Spleen (tissue), 11 donors: ENCODE measurements around the gene TCF7L1. TPM values are rescaled to one million over a fixed set of nuclear protein-coding genes. Genes with fewer than 3 reads are reported as not detected.
"Not testable (repeated sequence)": the region's sequence is repeated elsewhere in the genome, so short reads cannot be mapped to it uniquely, and the experiment has no call there.

Source experiments
- DNase-seq: peaks from one replicate; pipeline ENCODE4 v3.0.0-alpha.2; 2020
- H3K27ac ChIP-seq, 8 donors: fragments of 200-600 bp; sonication (generic) in 7 of 8; 1 replicate in 4 of 8; 2 replicates in 4 of 8; pipeline versions ENCODE4 v1.5.0 to v1.8.0; 2016 to 2021; ENCODE audit warnings: inconsistent platforms in 4 of 8, mild to moderate bottlenecking in 4 of 8, moderate library complexity in 1 of 8
- H3K27me3 ChIP-seq, 7 donors: fragments of 200-600 bp; sonication (generic) in 6 of 7; replicated peaks in 1 of 7; 1 replicate in 4 of 7; 2 replicates in 3 of 7; pipeline versions ENCODE4 v1.5.0 to v1.8.0; 2016 to 2021; ENCODE audit warnings: inconsistent platforms in 3 of 7, mild to moderate bottlenecking in 1 of 7
- H3K36me3 ChIP-seq, 6 donors: fragments of 200-600 bp; sonication (generic) in 5 of 6; 1 replicate in 4 of 6; 2 replicates in 2 of 6; pipeline versions ENCODE4 v1.5.0 to v1.8.0; 2016 to 2021; ENCODE audit warnings: inconsistent platforms in 2 of 6
- H3K4me1 ChIP-seq, 6 donors: fragments of 200-600 bp; sonication (generic) in 5 of 6; 1 replicate in 3 of 6; 2 replicates in 3 of 6; pipeline versions ENCODE4 v1.5.0 to v1.8.0; 2016 to 2021; ENCODE audit warnings: inconsistent platforms in 3 of 6
- H3K4me3 ChIP-seq, 8 donors: fragments of 200-600 bp; sonication (generic) in 7 of 8; 1 replicate in 4 of 8; 2 replicates in 4 of 8; pipeline versions ENCODE4 v1.5.0 to v1.8.0; 2016 to 2021; ENCODE audit warnings: inconsistent platforms in 4 of 8, mild to moderate bottlenecking in 4 of 8, moderate library complexity in 2 of 8
- H3K9me3 ChIP-seq, 8 donors: fragments of 200-600 bp; sonication (generic) in 7 of 8; 1 replicate in 4 of 8; 2 replicates in 4 of 8; pipeline versions ENCODE4 v1.5.0 to v1.8.0; 2016 to 2021; ENCODE audit warnings: inconsistent platforms in 4 of 8
- CTCF ChIP-seq, 11 experiments: fragments of 200-600 bp in 7 of 11; fragments of 450-650 bp in 4 of 11; sonication (generic) in 4 of 11; IDR thresholded peaks in 8 of 11; conservative IDR thresholded peaks in 3 of 11; 1 replicate in 7 of 11; 2 replicates in 4 of 11; pipeline versions ENCODE4 v1.4.0 to v1.8.0; 2016 to 2021; ENCODE audit warnings: antibody characterized with exemption in 11 of 11, inconsistent platforms in 4 of 11, mild to moderate bottlenecking in 1 of 11
- POLR2A ChIP-seq, 3 donors: fragments of 450-650 bp; IDR thresholded peaks; one replicate each; pipeline ENCODE4 v1.5.1; 2017; ENCODE audit warnings: antibody characterized with exemption in 3 of 3, mild to moderate bottlenecking in 1 of 3
- POLR2AphosphoS5 ChIP-seq, 3 donors: sonication (generic); formaldehyde crosslinking; IDR thresholded peaks; one replicate each; pipeline ENCODE4 v1.5.1; 2017; ENCODE audit warnings: antibody characterized with exemption in 3 of 3
- WGBS, 5 donors: extraction: QIAGEN DNeasy Blood & Tissue Kit in 3 of 5; methylation state at CpG; one replicate each; pipeline versions ENCODE4 v1.1.5 to v1.1.7; 2013 to 2018; 5-methylcytosine and 5-hydroxymethylcytosine counted together
- intact Hi-C: fragments of 100-400 bp; cut with DNase I; formaldehyde crosslinking; loops from one replicate; pipeline ENCODE4 v1.15.0; 2023; ENCODE audit warnings: low total_unique reads
- polyA plus RNA-seq, 3 donors: library from polyadenylated mRNA; stranded (reverse); fragments of 200-250 nt; gene quantifications; one replicate each; pipeline ENCODE4 v1.2.1, GENCODE V29; 2013
- total RNA-seq, 7 donors: library from RNA; depleted of rRNA in 3 of 7; stranded (reverse); fragments of >200 nt in 3 of 7; fragmentation: NEBNext Ultra II Directional in 4 of 7; extraction: Animal tissue kit (Norgen Biotek cat#: 25700) in 4 of 7; gene quantifications; one replicate each; pipeline versions ENCODE4 v1.1.0 to v1.2.1, GENCODE V29; 2016 to 2021
- donor health status: healthy with polysubstance abuse.
- donor health status: DM: no; HTN: no; CAD: no; lungs with moderate emphysema.
- donor health status: DM: no; HTN: no; CAD: no.
- donor health status: Bipolar disorder and iron deficiency.
- donor health status: healthy.
- donor health status: DM: no; HTN: no; CAD: no.
- donor health status: DM: yes; HTN: yes; CAD: no.

Gene TCF7L1
- total and polyA plus RNA-seq, 10 donors: 2.0 to 15.8 (median 6.4) TPM

- Histone ChIP-seq H3K36me3 (no peaks in the 10 kb centered on the region), H3K27me3 (peaks cover 0 to 17% (median 0%) of the 10 kb centered on the region in 7 donors), H3K27ac (no peak overlapping the region), H3K4me1 (no peaks in the 10 kb centered on the region), H3K4me3 (no peak overlapping the region), H3K9me3 (no peaks in the 10 kb centered on the region)
- no peak for TF ChIP-seq CTCF (IDR thresholded peaks at IDR 0.05 in 8 of 11, conservative IDR thresholded peaks at IDR 0.05 in 3 of 11)
- TF ChIP-seq POLR2AphosphoS5 (IDR thresholded peaks at IDR 0.05): no peak
- no peak for TF ChIP-seq POLR2A (IDR thresholded peaks at IDR 0.05)
- no peak for DNase-seq
- WGBS, 5 donors: 82 to 94% (median 87%) methylated on average over 7 of the region's 7 CpGs
- intact Hi-C loops: no loop called here
These were observed 77.3 kb downstream of the TCF7L1 start for GRCh38 chr2:85210511-85210910.

- intact Hi-C loops, H3K9me3 ChIP-seq, H3K36me3 ChIP-seq, DNase-seq, H3K4me1 ChIP-seq, H3K27ac ChIP-seq, H3K4me3 ChIP-seq: not testable (repeated sequence)
- peaks cover 0 to 23% (median 0%) of the 10 kb centered on the region in 7 donors for H3K27me3 ChIP-seq
- WGBS, 5 donors: 89 to 97% (median 96%) methylated on average over 9 of the region's 9 CpGs
These were observed 78.4 kb downstream of the TCF7L1 start for GRCh38 chr2:85211606-85212005.

- 68 to 89% (median 76%) methylated on average over 3 of the region's 3 CpGs for WGBS, 5 donors
These were observed 79.6 kb downstream of the TCF7L1 start for GRCh38 chr2:85212841-85213240.

GRCh38 chr2:85213404-85213803 lies 80.2 kb downstream of the TCF7L1 start:
- Histone ChIP-seq H3K4me1 (no peaks in the 10 kb centered on the region), H3K27ac (no peak overlapping the region), H3K4me3 (no peak overlapping the region), H3K27me3 (peaks cover 0 to 28% (median 0%) of the 10 kb centered on the region in 7 donors), H3K36me3 (no peaks in the 10 kb centered on the region), H3K9me3 (no peaks in the 10 kb centered on the region)
- intact Hi-C loops: no loop called here
- WGBS, 5 donors: 77 to 89% (median 81%) methylated on average over 2 of the region's 2 CpGs
- DNase-seq: no peak
- TF ChIP-seq POLR2AphosphoS5 (IDR thresholded peaks at IDR 0.05) (no peak), CTCF (IDR thresholded peaks at IDR 0.05 in 8 of 11, conservative IDR thresholded peaks at IDR 0.05 in 3 of 11) (no peak), POLR2A (IDR thresholded peaks at IDR 0.05) (no peak)

More at GRCh38 chr2:85212841-85213240, 79.6 kb downstream of the TCF7L1 start:
- intact Hi-C loops: no loop called here
- no peak overlapping the region for H3K27ac ChIP-seq
- H3K9me3 ChIP-seq: no peaks in the 10 kb centered on the region
- no peak overlapping the region for H3K4me3 ChIP-seq
- no peak for TF ChIP-seq POLR2AphosphoS5 (IDR thresholded peaks at IDR 0.05)
- TF ChIP-seq POLR2A (IDR thresholded peaks at IDR 0.05): no peak
- TF ChIP-seq CTCF (IDR thresholded peaks at IDR 0.05 in 8 of 11, conservative IDR thresholded peaks at IDR 0.05 in 3 of 11): no peak
- DNase-seq: no peak
- no peaks in the 10 kb centered on the region for H3K4me1 ChIP-seq
- peaks cover 0 to 28% (median 0%) of the 10 kb centered on the region in 7 donors for H3K27me3 ChIP-seq
- no peaks in the 10 kb centered on the region for H3K36me3 ChIP-seq
